ENCODE measurements around the gene KLHL33.

GRCh38 chr14:20403521-20403920 is 32.4 kb downstream of the KLHL33 start:
- TF ChIP-seq EZH2 (IDR thresholded peaks at IDR 0.05; ENCODE audit: low read length, unreplicated experiment) (no peak), EZH2phosphoT487 (IDR thresholded peaks at IDR 0.05; ENCODE audit: borderline replicate concordance, low read length) (no peak)
- TF ChIP-seq, protein P1, sequence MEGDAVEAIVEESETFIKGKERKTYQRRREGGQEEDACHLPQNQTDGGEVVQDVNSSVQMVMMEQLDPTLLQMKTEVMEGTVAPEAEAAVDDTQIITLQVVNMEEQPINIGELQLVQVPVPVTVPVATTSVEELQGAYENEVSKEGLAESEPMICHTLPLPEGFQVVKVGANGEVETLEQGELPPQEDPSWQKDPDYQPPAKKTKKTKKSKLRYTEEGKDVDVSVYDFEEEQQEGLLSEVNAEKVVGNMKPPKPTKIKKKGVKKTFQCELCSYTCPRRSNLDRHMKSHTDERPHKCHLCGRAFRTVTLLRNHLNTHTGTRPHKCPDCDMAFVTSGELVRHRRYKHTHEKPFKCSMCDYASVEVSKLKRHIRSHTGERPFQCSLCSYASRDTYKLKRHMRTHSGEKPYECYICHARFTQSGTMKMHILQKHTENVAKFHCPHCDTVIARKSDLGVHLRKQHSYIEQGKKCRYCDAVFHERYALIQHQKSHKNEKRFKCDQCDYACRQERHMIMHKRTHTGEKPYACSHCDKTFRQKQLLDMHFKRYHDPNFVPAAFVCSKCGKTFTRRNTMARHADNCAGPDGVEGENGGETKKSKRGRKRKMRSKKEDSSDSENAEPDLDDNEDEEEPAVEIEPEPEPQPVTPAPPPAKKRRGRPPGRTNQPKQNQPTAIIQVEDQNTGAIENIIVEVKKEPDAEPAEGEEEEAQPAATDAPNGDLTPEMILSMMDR (conservative IDR thresholded peaks at IDR 0.05; ENCODE audit: low read depth, low read length), result no peak
